Stimulated activated CD4-positive, alpha-beta T cell treated with anti-CD3 and anti-CD28 coated beads, Interleukin-4, amount 100 ng/mL, for 48 hours (primary cell): ENCODE data around the gene FOLR3.
A peak's percentile ranks its signal among the peaks of the same experiment; 100 is the strongest.
"Not testable (repeated sequence)": the region's sequence is repeated elsewhere in the genome, so short reads cannot be mapped to it uniquely, and the experiment has no call there.

ENCODE experiments used
- DNase-seq, 2 donors: peaks; one replicate each; pipeline ENCODE4 v3.0.0-alpha.2; 2020; ENCODE audit warnings: low read depth in 2 of 2

FOLR3 gene

GRCh38 chr11:72135473-72135872, at the start of gene FOLR3:
FOLR3 (plus strand) TSS chr11:72135725; CDS start chr11:72135953, 228 bp downstream.
- not testable (repeated sequence) for DNase-seq

DNA sequence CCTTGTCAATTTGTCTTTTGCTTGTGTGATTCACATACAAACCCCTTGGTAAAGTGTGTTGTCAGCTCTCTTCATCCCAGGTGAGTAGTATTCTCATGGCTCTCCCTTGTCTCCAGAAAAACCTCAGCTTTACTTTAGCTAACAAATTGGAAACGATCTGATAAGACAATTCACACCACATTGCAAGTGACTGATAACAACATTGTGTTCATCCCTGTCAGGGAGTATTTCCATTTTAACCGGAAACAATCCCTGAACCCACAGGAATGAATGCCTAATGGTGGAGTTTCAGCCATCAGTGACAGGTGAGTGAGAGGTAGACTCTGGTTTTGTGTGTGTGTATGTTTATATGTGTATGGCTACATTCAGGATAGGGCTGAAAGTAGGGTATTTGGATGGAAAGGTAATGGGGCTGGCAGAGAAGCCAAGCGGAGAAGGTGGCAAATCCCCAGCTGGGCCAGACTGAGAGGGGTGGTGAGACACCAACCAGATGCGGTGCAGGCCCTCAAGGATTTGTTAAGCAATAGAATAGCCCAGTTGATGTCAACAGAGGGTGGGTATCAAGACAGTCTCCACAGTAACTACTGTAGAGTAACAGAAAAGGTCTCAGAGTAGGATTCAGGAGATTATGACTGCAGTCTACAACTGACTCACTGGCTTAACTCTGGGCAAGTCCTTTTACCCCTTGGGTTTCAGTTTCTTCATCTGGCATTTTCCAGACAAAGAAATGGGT, 47.3 kb upstream of the FOLR3 start:
- DNase-seq = no peak

GRCh38 chr11:72091292-72091691, 44.2 kb upstream of the FOLR3 start:
- peak in 1 of 2 donors; percentile 49 for DNase-seq

- no peak for DNase-seq
These were observed 36.8 kb upstream of the FOLR3 start for GRCh38 chr11:72098741-72099140.

DNA sequence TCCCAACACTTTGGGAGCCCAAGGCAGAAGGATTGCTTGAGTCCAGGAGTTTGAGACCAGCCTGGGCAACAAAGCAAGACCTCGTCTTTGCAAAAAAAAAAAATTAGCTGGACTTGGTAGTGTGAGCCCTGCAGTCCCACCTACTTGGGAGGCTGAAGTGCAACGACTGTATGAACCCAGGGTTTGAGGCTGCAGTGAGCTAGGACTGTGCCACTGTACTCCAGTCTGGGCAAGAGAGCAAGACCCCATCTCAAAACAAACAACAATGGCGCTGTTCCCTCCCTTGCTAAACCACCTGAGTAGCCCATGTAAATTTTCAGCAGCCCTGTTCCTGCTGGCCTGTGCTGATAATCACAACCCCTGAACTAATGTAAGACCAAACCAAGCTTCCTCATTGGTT, 35.5 kb upstream of the FOLR3 start:
- DNase-seq = no peak

DNA sequence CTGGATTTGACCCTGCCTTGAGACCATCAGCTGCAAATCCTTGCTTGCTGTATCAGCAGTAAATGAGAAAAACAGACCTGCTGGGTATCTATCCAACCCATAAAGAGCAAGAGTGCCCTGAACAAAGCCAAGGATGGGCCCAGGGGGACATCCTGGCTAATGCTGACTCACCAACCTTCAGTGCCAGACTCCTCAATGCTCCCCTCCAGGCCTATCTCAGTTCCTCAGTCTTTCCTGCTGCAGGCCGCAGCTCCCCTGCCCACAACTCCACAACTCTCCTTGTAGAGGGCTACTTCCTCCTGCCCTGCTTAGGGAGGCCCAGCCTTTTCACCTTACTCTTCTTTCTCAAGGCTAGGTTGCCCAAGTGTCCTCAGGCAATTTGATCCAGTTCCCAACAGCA, 35.1 kb upstream of the FOLR3 start:
- DNase-seq = no peak

- DNase-seq = no peak
These were observed 33.4 kb upstream of the FOLR3 start for GRCh38 chr11:72102162-72102561.

DNA sequence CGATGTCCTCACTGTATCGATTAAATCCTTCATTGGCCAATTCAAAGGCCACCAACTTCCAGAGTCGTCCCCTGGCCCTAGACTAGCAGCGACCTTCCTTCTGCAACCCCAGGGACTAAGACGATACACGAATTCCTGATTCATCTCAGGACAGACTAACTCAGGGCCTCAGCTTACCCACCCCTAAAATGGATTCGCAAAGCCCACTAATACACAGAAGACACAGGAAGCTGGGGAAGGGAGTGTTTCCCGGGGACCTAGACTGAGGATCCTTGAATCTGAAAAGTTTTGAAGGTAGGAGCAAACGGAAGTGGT, 32.9 kb upstream of the FOLR3 start:
- no peak for DNase-seq

GRCh38 chr11:72102946-72103753, 32.4 kb upstream of the FOLR3 start, which contains the start of gene LAMTOR1:
LAMTOR1 (minus strand) TSS chr11:72103297; CDS start chr11:72103224, 73 bp downstream.
- peak; percentile 97 to 98 for DNase-seq

GRCh38 chr11:72103754-72104167, 31.8 kb upstream of the FOLR3 start:
- DNase-seq = no peak

DNA sequence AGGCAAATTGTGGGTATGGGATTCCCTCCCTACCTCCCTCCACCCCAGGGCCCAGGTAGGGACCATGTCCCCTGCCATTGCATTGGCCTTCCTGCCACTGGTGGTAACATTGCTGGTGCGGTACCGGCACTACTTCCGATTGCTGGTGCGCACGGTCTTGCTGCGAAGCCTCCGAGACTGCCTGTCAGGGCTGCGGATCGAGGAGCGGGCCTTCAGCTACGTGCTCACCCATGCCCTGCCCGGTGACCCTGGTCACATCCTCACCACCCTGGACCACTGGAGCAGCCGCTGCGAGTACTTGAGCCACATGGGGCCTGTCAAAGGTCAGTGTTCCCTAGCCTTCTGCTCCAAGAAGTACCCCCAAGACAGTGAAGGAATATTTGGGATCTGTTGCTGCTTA, 29.6 kb upstream of the FOLR3 start, which contains the start of gene TOMT:
TSS of gene TOMT (plus strand) at position 37 of the 400 bp plus-strand sequence. CDS start at position 65, 28 bp downstream.
- no peak for DNase-seq

GRCh38 chr11:72111300-72112142, 24.0 kb upstream of the FOLR3 start:
- DNase-seq = no peak

- peak; percentile 99 for DNase-seq
These were observed 23.2 kb upstream of the FOLR3 start, which contains the start of gene ANAPC15 for GRCh38 chr11:72112143-72112977. ANAPC15 (minus strand) TSS chr11:72112695; CDS start chr11:72111276, 1,419 bp downstream.

DNA sequence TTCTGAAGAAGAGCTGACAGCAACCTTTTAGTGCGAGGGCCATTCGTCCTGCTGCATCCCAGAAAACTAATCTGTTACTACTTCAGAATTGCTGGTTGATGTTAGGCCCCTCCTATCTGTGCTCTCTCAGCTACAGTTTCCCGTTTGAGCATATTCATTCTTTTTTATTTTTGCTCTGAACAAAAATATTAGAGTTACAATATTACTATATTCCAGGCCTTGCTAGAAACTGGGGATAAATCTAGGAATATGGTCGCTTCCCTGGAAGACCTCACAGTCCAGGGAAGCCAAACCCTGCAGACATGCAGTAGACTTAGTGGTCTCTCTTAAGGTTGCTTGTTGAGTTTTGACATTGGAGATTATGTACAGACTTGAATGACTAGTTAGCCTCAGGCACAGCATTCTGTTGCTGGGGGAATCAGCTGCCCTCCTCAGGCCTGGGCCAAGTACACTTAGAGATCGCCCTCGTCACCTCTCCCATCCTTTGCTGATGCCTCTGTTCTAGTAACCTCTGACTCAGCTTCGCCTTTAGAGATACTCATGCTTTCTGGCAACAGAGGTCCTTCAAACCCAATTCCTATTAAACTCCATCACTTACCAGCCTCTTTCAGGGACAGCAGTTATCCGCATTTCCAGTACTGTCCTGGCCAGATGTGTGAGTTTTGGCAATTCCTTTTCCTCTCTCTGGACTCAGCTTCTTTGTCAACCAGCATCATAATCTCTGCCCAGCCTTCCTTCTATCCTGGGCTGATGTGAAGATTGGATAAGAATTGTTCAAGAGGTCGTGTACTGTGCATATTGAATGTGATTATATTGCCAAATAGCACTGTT, 22.3 kb upstream of the FOLR3 start:
- DNase-seq = no peak

DNA sequence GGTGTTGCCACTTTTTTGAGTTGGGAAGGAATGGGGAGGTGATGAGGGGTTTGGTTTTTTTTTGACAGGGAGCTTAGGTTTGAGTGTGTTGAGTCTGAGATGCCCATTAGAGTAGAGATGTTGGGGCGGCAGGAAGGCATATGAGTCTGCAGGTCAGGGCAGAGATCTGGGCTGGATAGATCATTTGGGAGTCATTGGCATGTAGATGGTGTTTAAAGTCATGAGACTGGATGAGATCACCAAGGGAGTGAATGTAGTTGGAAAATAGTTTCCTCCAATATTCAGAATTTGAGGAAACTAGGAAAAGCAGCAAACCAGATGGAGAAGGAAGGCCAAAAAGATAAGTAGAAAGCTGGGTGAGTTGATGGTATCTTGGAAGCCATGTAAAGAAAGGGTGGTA, 21.0 kb upstream of the FOLR3 start:
- no peak for DNase-seq

DNA sequence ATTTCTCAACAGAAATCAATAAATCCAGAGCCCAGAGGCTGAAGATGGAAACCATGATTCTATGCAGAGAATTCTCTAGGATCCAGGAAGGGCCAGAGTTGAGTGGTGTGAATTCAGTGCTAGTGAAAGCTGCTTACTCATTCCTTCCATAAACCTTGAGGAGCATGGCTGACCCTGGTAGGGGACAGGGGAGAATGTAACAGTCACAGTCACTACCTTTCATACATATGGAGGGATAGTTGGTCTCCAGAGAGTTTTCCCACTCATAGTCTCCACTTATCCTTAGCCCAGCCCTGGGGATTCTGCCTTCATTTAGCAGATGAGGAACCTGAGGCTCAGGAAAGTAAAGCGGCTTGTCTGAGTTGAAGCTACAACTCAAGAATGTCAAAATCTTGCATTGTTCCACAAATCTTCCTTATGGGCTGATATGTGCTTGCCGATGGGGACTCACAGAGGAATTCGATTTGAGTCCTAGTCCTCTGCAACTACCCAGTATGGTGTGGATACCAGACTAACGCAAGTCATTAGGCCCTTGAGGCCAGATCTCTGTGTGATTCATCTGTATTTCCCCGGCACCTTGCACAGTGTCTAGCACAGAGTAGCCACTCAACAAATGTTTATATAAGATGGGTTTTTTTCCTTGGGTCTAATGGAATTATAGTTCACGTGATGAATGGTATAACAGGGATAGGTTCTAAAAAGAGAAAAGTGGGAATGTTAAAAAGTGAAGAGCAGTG, 19.3 kb upstream of the FOLR3 start:
- no peak for DNase-seq

- no peak for DNase-seq
These were observed 16.3 kb upstream of the FOLR3 start for GRCh38 chr11:72119198-72119597.

DNA sequence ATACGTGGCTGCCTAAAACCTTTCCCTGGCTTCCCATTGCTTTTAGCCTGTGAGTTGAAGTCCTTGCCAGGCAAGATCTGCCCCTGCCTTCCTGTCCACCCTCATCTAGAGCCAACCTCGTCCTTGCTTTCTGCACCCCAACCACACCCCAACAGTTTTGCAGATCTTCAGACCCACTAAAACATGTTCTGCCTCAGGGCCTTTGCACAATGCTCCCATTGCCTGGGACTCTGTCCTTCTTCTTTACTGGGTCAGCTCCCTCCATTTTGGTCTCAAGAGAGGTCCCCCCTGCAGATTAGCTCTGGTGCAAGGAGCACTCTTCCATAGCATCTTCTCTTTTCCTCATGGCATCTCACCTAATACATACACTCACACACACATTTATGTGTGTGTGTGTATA, 14.6 kb upstream of the FOLR3 start:
- no peak for DNase-seq

DNA sequence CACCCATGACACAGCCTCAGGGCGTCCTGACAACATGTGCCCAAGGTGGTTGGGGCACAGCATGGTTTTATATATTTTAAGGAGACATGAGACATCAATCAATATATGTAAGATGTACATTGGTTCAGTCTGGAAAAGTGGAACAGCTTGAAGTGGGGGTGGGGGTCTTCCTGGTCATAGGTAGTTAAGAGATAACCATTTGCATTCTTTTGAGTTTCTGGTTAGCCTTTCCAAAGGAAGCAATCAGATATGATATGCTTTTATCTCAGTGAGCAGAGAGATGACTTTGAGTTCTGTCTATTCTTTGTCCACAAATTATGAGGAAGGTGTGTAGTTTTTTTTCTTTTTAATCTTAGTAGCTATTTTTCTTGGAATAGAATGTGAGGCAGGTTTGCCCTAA, 12.9 kb upstream of the FOLR3 start:
- no peak for DNase-seq
